Chondrocyte (in vitro differentiated cells): Measurements from ENCODE around the gene TRAF2. TPM values are rescaled to one million over a fixed set of nuclear protein-coding genes. Genes with fewer than 3 reads are reported as not detected.

Experiments used
- DNase-seq: peaks from one replicate; pipeline ENCODE4 v3.0.0; 2021; ENCODE audit warnings: mixed read lengths, low spot score
- H3K27ac Mint-ChIP-seq: one replicate; pipeline ENCODE4 v1.8.0; 2021; ENCODE audit warnings: mild to moderate bottlenecking, moderate library complexity, mixed read lengths; ENCODE audit not compliant: unreplicated experiment
- H3K27me3 Mint-ChIP-seq: 2 replicates; pipeline ENCODE4 v1.8.0; 2021; ENCODE audit warnings: low read depth, mixed read lengths
- H3K36me3 Mint-ChIP-seq: 2 replicates; pipeline ENCODE4 v1.8.0; 2021; ENCODE audit warnings: low read depth, mixed read lengths
- H3K4me1 Mint-ChIP-seq: 2 replicates; pipeline ENCODE4 v1.8.0; 2021; ENCODE audit warnings: low read depth, mild to moderate bottlenecking, mixed read lengths
- H3K4me3 Mint-ChIP-seq: one replicate; pipeline ENCODE4 v1.8.0; 2021; ENCODE audit warnings: mild to moderate bottlenecking, moderate library complexity, mixed read lengths; ENCODE audit not compliant: unreplicated experiment
- H3K9me3 Mint-ChIP-seq: 2 replicates; pipeline ENCODE4 v1.8.0; 2021; ENCODE audit warnings: low read depth, mixed read lengths
- total RNA-seq: library from RNA; stranded (reverse); gene quantifications from 3 replicates; pipeline ENCODE4 v1.2.1, GENCODE V29; 2021
- TF ChIP-seq, protein P1 (sequence below): fragments of 200-600 bp; sonication (generic); IDR thresholded peaks from 2 replicates; pipeline ENCODE4 v1.5.0; 2021; ENCODE audit warnings: antibody characterized with exemption, mild to moderate bottlenecking, moderate library complexity

The TRAF2 gene
- total RNA-seq, 1 donor from 2014 or later = 10.4 TPM

DNA sequence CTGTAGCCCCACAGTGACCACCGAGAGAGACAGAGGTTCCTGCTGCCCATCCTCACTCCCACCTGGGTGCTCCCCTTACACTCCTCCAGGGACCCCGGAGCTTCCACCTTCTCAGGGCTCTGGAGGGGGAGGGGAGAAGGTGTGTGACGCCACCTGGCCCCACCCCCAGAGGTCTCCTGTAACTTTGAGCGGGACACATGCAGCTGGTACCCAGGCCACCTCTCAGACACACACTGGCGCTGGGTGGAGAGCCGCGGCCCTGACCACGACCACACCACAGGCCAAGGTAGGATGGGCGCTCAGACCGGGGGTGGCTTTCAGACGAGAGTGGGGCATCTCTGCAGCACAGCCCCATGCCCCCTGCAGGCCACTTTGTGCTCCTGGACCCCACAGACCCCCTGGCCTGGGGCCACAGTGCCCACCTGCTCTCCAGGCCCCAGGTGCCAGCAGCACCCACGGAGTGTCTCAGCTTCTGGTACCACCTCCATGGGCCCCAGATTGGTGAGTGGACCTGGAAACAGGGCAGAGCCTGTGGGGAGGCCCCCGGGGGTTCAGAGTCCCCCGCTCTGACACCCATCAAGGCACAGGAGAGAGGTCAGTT, 29.7 kb upstream of the TRAF2 start:
- Mint-ChIP-seq H3K36me3 (no peaks in the 10 kb centered on the region), H3K4me1 (peaks cover 2% of the 10 kb centered on the region), H3K9me3 (no peaks in the 10 kb centered on the region), H3K27ac (no peak overlapping the region), H3K4me3 (no peak overlapping the region), H3K27me3 (no peaks in the 10 kb centered on the region)
- no peak for DNase-seq
- TF ChIP-seq, protein P1, sequence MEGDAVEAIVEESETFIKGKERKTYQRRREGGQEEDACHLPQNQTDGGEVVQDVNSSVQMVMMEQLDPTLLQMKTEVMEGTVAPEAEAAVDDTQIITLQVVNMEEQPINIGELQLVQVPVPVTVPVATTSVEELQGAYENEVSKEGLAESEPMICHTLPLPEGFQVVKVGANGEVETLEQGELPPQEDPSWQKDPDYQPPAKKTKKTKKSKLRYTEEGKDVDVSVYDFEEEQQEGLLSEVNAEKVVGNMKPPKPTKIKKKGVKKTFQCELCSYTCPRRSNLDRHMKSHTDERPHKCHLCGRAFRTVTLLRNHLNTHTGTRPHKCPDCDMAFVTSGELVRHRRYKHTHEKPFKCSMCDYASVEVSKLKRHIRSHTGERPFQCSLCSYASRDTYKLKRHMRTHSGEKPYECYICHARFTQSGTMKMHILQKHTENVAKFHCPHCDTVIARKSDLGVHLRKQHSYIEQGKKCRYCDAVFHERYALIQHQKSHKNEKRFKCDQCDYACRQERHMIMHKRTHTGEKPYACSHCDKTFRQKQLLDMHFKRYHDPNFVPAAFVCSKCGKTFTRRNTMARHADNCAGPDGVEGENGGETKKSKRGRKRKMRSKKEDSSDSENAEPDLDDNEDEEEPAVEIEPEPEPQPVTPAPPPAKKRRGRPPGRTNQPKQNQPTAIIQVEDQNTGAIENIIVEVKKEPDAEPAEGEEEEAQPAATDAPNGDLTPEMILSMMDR = peak; percentile 26

DNA sequence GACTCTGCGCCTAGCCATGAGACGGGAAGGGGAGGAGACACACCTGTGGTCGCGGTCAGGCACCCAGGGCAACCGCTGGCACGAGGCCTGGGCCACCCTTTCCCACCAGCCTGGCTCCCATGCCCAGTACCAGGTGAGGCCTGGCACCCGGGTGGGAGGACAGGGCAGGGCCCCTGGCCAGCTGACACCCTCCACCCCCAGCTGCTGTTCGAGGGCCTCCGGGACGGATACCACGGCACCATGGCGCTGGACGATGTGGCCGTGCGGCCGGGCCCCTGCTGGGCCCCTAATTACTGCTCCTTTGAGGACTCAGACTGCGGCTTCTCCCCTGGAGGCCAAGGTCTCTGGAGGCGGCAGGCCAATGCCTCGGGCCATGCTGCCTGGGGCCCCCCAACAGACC, 29.1 kb upstream of the TRAF2 start:
- TF ChIP-seq, protein P1 = no peak
- H3K4me1 Mint-ChIP-seq = peaks cover 2% of the 10 kb centered on the region
- H3K27me3 Mint-ChIP-seq = no peaks in the 10 kb centered on the region
- no peak for DNase-seq
- H3K36me3 Mint-ChIP-seq = no peaks in the 10 kb centered on the region
- no peak overlapping the region for H3K4me3 Mint-ChIP-seq
- no peak overlapping the region for H3K27ac Mint-ChIP-seq
- no peaks in the 10 kb centered on the region for H3K9me3 Mint-ChIP-seq

DNA sequence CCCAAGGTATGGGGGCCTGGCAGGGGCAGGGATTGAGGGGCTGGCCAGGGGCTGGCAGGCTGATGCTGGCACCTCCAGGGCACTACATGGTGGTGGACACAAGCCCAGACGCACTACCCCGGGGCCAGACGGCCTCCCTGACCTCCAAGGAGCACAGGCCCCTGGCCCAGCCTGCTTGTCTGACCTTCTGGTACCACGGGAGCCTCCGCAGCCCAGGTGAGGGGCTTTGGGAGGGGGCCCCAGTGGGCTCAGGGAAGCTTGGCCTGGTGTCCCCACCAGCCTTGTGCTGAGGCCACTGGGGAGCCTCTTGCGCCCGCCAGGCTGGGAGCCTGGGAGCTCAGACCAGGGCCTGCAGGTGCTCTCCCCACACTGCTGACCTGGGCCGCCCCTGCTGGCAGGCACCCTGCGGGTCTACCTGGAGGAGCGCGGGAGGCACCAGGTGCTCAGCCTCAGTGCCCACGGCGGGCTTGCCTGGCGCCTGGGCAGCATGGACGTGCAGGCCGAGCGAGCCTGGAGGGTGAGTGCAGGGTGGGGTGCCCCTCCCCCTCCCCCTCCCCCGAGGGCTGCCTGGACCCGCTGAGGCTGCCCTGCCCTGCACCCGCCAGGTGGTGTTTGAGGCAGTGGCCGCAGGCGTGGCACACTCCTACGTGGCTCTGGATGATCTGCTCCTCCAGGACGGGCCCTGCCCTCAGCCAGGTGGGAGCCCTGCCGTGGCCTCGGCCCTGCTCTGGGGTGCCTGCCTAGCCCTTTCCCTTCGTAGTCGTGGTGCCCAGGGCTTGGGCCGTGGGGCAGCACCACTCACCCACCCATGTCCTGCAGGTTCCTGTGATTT, 28.5 kb upstream of the TRAF2 start:
- TF ChIP-seq, protein P1 = no peak
- H3K27me3 Mint-ChIP-seq = no peaks in the 10 kb centered on the region
- DNase-seq = no peak
- no peak overlapping the region for H3K4me3 Mint-ChIP-seq
- H3K9me3 Mint-ChIP-seq = no peaks in the 10 kb centered on the region
- no peak overlapping the region for H3K27ac Mint-ChIP-seq
- H3K36me3 Mint-ChIP-seq = peaks cover 1% of the 10 kb centered on the region
- H3K4me1 Mint-ChIP-seq = peaks cover 2% of the 10 kb centered on the region

DNA sequence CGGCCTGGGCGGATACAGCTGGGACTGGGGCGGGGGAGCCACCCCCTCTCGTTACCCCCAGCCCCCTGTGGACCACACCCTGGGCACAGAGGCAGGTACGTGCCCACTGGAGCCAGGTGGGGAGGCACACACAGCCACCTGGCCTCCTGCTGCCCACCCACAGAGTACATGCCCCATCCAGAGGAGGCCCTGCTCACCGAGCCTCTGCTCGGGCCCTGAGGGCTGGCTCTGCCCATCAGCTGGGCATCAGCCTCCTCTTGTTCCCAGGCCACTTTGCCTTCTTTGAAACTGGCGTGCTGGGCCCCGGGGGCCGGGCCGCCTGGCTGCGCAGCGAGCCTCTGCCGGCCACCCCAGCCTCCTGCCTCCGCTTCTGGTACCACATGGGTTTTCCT, 27.9 kb upstream of the TRAF2 start:
- Mint-ChIP-seq H3K4me1 (peaks cover 2% of the 10 kb centered on the region), H3K27ac (no peak overlapping the region), H3K9me3 (no peaks in the 10 kb centered on the region), H3K4me3 (no peak overlapping the region), H3K27me3 (no peaks in the 10 kb centered on the region), H3K36me3 (peaks cover 3% of the 10 kb centered on the region)
- TF ChIP-seq, protein P1 = no peak
- no peak for DNase-seq

DNA sequence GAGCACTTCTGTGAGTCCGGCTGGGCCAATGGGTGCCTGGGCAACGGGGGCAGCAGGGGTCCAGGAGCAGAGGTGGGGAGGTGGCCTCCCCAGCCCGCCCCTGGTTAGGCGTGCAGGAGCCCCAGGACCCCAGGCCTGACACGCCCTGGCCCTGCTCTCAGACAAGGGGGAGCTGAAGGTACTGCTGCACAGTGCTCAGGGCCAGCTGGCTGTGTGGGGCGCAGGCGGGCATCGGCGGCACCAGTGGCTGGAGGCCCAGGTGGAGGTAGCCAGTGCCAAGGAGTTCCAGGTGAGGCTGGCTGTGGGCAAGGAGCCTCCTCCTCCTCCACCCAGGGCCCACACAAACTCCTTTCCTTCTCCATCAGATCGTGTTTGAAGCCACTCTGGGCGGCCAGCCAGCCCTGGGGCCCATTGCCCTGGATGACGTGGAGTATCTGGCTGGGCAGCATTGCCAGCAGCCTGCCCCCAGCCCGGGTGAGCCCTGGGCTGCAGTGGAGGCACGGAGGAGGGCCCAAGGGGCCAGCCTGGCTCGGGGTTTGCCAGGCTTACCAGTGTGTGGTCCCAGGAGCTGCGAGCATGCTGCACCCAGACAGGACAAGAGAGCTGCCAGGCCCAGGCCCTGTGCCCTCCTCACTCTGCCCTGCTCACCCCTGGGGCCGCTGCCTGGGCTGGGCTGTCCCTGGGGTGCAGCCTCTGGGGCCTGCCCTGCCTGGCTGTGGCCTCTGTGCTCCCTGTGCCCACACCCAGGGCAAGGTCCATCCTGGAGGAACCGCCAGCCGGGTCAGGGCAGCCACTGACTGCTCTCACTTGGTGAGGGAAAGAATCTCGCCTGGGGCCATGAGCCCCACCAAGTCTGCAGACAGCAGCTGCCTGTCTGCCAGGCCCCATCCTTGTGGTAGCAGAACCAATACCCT, 27.2 kb upstream of the TRAF2 start:
- Mint-ChIP-seq H3K4me1 (peaks cover 6% of the 10 kb centered on the region), H3K27ac (peak overlapping the region; percentile 22), H3K27me3 (no peaks in the 10 kb centered on the region), H3K4me3 (no peak overlapping the region), H3K9me3 (no peaks in the 10 kb centered on the region), H3K36me3 (peaks cover 6% of the 10 kb centered on the region)
- DNase-seq = peak; percentile 85
- TF ChIP-seq, protein P1 = no peak
